Amygdala (tissue), 56 donors: ENCODE data around the gene SEMA4D.

Source experiments
- DNase-seq, 56 donors: peaks; one replicate each; lab custom pipeline; 2025; lab: John Stamatoyannopoulos, UW

The SEMA4D gene

DNA sequence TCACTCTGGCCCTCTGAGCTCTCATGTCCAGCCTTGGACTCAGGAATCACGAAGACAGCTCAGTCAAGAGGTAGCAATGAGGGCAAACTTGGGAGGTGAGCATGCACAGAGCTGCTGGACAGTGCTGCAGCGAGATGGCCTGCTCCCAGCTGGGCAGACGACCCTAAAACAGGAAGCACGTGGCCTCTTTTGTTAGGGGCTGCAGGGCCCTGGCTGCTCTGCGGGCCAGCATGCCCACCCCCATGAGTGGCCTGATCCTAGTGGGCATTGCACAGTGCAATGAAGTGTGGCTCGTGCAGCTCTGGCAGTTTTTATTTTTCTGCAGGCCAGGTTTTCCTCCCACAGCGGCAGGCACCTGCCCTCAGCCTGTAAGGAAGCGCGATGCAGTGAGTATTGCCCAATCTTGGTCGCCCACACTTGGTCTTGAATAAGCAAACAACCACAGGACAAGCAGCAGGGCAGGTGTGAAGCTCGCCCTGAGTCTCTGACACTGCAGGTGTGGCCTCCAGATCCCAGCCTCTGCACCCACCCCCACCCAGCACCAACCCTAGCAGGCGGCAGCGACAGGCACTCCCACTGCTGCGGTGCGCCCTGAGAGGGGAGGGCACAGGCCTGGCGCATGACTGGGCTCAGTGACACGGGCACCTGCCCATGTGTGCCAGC lies 60.8 kb downstream of the SEMA4D start:
- DNase-seq, result no peak

DNA sequence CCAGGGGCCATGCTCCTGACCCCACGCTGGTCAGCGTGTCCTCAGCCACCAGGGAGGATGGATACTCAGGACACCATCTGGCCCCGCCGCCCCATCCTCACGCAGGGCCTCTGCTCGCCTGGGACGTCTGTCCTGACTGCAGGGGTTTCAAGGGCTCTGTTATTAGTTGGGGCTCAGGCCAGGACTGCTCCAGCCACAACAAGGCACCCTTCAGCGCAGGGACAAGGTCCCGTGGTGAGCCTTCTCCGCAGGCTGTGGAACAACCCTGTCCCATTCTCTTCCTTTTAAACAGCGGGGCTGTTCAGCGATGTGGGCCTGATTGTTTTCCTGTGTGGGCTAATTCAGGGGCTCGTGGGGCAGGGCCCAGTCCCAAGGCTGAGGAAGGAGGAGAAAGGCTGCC lies 61.6 kb downstream of the SEMA4D start:
- peak in 48 of 56 donors; percentile 27 to 88 (median 66) for DNase-seq

GRCh38 chr9:89435071-89435823 lies 62.7 kb downstream of the SEMA4D start:
- peak in 7 of 56 donors; percentile 26 to 64 (median 41) for DNase-seq

GRCh38 chr9:89434636-89435035 lies 63.3 kb downstream of the SEMA4D start:
- DNase-seq, result no peak

DNA sequence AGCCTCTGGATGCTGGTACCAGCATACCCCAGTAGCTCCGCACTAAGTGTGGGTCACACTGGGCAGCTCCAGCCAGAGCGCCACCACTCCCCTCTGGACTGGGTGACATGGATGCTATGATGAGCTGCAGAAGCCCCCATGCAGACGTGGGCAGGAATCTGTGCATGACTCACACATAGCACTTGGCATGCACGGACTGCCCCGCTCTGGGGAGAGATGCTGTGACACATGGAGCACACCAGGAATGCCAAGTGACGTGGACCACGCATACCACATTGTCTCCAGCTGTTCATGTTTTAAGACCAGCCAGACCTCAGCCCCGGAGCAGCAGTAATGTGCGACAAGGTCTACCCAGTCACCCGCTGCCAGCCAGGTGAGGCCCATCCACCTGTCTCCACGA lies 64.1 kb downstream of the SEMA4D start:
- peak in 9 of 56 donors; percentile 20 to 72 (median 39) for DNase-seq

DNA sequence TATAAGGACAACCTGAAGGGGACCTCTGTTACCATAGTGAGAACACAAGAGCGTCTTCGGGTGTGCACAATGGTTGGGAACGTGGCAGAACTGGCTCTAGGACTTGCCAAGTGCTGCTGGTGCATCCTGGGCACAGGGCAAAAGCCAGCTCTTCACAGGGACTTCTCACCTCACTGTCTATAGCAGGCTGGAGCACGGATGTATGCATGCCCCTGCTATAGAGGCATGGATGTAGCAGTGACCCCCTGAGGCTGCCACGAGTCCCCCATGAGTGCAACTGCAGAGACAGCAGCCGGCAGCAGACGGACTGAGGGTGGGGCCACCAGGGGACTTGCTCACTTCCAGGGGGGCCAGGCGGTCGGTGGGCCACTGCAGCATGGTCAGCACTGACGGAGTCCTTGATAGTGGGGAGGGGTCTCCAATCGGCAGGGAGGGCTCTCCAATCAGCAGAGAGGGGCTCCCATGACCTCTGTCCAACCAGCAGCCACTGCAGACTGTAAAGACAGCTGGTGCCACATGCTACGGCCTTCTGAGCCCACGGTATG lies 64.9 kb downstream of the SEMA4D start:
- no peak for DNase-seq

DNA sequence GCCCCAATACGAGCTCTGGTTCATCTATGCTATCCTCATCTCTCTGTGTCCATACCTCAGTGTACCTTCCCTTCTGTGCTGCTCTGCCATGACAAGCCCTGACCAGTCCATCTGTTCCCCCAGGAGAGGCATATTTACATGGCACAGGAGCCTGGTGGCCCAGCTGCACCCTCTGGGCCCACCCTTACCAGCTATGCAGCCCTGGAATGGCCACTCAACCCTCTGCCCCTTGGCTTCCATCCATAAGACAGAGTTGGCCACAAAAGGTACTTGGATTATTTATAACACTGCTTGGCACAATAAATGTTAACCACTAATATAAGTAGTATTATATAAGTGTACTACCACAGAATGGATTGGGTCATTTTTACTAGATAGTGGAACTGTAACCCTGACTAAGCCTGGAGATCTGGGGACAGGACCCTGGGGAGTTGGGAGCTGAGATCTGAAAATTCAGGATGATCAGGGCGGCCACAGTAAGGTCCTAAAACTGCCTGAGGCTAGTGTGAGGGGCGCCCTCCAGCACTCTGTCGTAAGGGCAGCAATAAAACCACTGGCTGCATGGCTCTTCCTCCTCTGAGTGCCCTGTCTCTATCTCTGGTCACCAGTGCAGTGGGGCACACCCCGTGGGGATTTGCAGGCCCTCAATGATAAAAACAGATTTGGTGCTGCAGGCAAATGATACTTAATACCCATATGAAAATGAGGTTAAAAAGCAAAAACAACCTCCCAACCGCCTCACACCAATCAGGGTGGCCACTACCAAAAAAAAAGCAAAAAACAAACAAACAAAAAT lies 65.8 kb downstream of the SEMA4D start:
- no peak for DNase-seq

- no peak for DNase-seq
Observed at GRCh38 chr9:89430995-89431394, 66.9 kb downstream of the SEMA4D start.

DNA sequence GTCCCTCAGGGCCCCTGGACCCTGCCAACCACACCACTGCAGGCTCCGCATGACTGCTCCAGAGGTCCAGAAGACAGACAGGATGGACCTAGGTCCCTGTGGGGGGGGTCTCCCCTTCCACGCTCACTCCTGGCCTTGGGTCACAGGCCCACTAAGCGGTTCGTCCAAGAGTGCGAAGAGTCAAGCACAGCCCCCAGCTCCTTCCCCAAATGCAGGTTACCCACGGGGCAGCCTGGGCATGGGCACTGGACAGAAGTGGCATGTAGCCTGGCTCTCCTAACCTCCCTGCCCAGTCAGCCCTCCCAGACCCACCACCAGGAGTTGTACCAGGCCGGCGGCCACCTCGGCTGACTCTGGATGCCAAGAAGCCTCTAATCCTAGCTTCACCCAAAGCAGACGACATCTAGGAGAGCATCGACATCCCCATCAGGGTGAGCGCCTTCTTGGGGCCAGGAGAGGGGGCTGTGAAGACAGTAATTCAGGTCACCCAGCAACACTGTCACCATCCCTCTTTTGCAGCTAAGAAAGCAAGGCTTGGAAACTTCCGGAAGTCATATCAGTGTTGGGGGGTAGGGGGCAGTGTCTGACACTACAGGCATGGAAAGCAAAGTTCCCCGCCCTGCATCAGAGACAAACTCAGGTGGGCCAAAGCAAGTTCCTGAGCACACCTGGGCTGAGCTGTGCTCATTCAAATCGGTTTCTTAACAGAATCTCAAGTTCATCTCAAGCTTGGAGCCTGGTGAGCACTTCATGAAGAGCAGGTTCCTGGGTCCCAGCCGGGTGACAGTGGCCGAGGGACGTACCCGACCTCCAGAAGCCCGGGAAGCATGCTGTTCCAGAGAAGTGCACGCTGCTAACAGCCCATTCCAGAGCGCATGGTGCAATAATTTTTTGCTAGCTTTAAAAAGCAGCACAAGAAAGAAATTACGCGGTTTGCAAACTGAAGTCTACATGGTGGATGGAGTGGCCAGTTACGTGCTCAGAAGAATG lies 68.7 kb downstream of the SEMA4D start:
- DNase-seq, result no peak

- DNase-seq, result no peak
Observed at GRCh38 chr9:89428222-89428761, 69.6 kb downstream of the SEMA4D start.

DNA sequence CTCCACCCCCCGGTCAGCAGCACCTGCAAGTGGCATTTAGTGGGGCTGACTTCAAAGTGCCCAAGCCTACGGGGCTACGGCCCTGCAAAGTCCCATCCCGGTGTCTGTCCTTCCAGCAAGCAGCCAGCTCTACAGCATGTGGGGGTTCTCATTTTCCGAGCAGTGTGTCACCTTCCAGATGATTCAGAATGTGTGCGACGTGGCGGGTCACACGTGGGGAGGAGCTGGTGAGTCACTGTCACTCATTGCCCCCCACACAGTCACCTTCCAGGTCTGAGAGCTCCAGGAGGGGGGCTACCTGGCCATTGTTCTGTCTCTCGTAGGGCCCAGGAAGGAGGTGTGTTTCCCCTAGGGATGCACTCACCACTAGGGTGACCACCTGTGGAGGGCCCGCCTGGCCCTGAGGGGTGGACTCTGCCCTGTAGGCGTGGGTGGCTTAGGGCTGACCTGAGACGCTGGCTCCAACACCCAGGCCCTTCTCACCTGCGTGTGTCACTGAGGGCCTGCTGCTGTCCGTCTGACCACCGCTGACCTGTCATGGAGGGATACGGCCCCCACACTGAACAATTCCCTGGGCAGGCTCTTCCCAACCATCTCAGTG lies 70.2 kb downstream of the SEMA4D start:
- peak in 1 of 56 donors; percentile 23 for DNase-seq

- DNase-seq, result no peak
Observed at GRCh38 chr9:89426384-89426961, 71.4 kb downstream of the SEMA4D start.

DNA sequence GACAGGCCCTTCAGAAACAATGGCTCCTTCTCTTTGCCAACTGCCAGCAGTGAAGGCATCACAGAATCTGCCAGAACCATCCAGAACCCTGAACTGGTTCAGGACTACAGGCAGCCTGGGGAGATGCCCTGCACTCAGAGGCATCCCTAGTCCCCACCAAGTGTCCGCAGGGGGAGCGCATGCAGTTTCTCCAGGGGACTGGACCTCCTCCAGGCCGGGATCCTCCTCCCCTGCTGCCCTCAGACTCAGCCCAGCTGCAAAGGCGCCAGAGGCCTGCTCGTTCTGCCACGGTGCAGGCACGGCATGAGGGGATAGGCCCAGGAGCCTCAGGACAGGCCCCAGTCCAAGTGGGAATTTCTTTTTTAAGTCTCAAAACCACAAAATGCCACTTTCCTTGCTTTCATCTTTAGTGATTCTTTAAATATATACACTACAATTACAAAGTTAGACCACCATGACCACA lies 72.0 kb downstream of the SEMA4D start:
- DNase-seq, result peak in 42 of 56 donors; percentile 21 to 87 (median 51)

DNA sequence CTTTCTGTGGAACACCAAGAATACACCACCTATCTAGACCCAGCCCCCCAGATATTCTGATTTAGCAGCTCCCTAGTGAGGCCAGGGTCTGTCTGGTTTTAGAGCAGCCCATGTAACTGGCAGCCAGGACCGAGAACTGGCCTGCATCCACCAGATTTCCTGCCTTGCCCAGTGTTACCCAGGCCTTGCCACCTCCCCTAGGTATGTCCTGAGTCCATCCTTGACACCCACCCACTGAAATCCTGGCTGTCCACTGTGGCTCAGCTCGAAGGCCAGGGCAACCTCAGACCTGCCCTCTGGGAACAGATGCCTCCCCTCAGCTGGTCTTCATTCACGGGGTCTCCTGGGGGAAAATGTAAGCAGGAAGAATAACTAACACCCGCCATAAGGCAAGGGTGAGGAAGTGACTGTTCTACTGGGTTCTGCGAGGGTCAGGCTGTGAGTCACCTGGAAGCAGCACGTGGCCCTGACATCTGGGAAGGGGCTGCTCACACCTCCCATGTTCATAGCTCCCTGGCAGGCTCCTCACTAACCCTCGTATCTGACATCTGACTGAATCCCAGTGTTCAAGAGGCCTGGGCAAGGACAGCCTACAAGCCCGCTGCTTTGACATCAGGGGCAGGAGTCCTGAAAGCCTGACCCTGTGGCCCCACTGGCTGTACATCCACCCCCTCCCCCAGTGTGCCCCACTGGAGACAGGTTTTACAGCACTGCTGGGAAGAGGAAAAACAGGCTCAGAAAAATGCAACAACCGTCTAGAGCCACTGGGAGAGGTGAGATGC lies 72.7 kb downstream of the SEMA4D start:
- no peak for DNase-seq

DNA sequence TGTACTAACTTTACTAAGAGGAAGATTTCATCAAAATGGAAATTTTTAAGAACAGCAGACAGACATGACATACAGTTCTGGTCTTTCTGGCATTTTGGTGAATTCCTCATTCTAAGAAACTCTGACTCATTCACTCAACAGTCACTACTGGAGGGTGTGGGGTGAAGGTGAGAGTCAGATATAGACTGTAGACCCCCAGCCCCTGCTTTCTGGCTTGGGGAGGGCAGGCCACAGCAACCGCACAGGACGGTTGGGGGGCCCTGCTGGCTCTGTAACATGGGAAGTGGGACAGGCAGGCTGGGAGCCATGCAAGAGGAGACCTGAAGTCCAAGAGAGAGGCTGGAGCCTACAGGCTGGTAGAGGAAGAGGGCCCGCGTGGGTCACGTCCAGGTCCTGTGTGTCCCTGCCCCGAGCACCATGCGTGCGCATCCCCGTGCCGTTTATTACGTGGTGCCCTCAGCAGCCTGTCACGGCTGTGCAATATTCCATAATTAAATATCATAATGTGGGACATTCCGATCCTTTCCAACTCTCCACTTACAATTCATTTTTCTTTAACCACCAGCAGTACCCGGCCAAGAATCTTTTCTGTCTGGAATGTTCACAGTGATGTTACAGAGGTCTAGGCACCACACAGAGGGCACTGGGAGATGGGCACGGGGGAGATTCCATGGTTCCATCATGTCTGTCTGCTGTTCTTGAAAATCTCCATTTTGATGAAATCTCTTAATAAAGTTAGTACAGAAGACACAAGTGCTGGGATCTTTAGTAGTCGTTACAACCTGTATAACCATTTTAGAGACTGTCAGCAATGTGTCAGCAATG lies 75.5 kb downstream of the SEMA4D start:
- DNase-seq, result no peak

DNA sequence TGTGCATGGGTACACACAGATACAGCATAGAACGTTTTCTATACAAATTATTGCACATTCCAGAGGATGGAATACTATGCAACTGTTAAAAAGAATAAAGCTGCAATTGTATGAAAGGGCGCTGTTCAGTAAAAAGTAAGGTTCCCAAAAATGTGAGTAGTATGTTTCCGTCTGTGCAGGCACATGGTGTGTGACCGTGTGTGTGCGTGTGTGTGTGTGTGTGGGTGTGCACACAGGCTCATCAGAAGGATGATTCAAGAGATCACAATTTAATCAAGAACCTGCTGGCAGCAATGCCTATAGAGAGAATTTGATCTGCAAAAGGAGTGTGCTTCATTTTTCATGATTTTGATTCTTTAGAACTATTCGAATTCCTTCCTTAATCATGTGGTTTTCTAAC lies 76.3 kb downstream of the SEMA4D start:
- DNase-seq, result no peak
